Osteoblast (primary cell): ENCODE results near the gene LAMP5. TPM values are rescaled to one million over a fixed set of nuclear protein-coding genes. Genes with fewer than 3 reads are reported as not detected.
A peak's percentile ranks its signal among the peaks of the same experiment; 100 is the strongest.

ENCODE experiments used
- DNase-seq: peaks from one replicate; pipeline ENCODE4 v3.0.0; 2011; ENCODE audit warnings: low spot score, mixed read lengths; ENCODE audit not compliant: insufficient read length; ENCODE audit errors: missing footprints
- H2AFZ ChIP-seq: 2 replicates; pipeline ENCODE4 v1.6.0; 2011; ENCODE audit warnings: mild to moderate bottlenecking, low read length
- H3K27ac ChIP-seq: 2 replicates; pipeline ENCODE4 v1.5.1; 2011; ENCODE audit warnings: mild to moderate bottlenecking, low read depth, low read length, moderate library complexity
- H3K27me3 ChIP-seq: 2 replicates; pipeline ENCODE4 v1.6.0; 2012; ENCODE audit warnings: mild to moderate bottlenecking, control low read depth, inconsistent platforms, low read length, moderate library complexity; ENCODE audit not compliant: insufficient read depth
- H3K36me3 ChIP-seq: 2 replicates; pipeline ENCODE4 v1.5.1; 2011; ENCODE audit warnings: mild to moderate bottlenecking, low read length, control low read depth, moderate library complexity; ENCODE audit not compliant: insufficient read depth
- H3K4me1 ChIP-seq: 2 replicates; pipeline ENCODE4 v1.5.1; 2011; ENCODE audit warnings: mild to moderate bottlenecking, low read length, control low read depth, moderate library complexity; ENCODE audit not compliant: insufficient read depth
- H3K4me2 ChIP-seq: 2 replicates; pipeline ENCODE4 v1.6.0; 2011; ENCODE audit warnings: mild to moderate bottlenecking, low read length; ENCODE audit not compliant: insufficient read depth
- H3K4me3 ChIP-seq: fragments of 200-600 bp; sonication (generic); 3 replicates; pipeline ENCODE4 v1.5.1; 2012; ENCODE audit warnings: mild to moderate bottlenecking, low read length, inconsistent platforms; ENCODE audit not compliant: insufficient read depth
- H3K79me2 ChIP-seq: 2 replicates; pipeline ENCODE4 v1.6.0; 2012; ENCODE audit warnings: mild to moderate bottlenecking, low read length, control low read depth, inconsistent platforms; ENCODE audit not compliant: insufficient read depth
- H3K9me3 ChIP-seq: 2 replicates; pipeline ENCODE4 v1.5.1; 2011; ENCODE audit warnings: low read depth, low read length, control low read depth
- H4K20me1 ChIP-seq: 2 replicates; pipeline ENCODE4 v1.6.0; 2012; ENCODE audit warnings: mild to moderate bottlenecking, low read length, control low read depth; ENCODE audit not compliant: insufficient read depth
- CTCF ChIP-seq: IDR thresholded peaks from 2 replicates; pipeline ENCODE4 v1.5.1; 2011; ENCODE audit warnings: mild to moderate bottlenecking, low read depth, low read length, moderate library complexity; ENCODE audit errors: extremely low read depth
- total RNA-seq: library from RNA; depleted of rRNA; stranded (reverse); fragments of >200 nt; gene quantifications from 2 replicates; pipeline ENCODE4 v1.2.3, GENCODE V29; 2012

Gene LAMP5
- total RNA-seq, 1 donor = under 0.01 TPM

- no peaks in the 10 kb centered on the region for H3K79me2 ChIP-seq
- TF ChIP-seq CTCF = no peak
- no peak overlapping the region for H3K27ac ChIP-seq
- no peaks in the 10 kb centered on the region for H3K9me3 ChIP-seq
- peak overlapping the region; percentile 3 for H3K4me3 ChIP-seq
- peaks cover 10% of the 10 kb centered on the region for H3K4me1 ChIP-seq
- H2AFZ ChIP-seq = no peak overlapping the region
- peaks cover 58% of the 10 kb centered on the region for H3K27me3 ChIP-seq
- no peaks in the 10 kb centered on the region for H3K36me3 ChIP-seq
- no peaks in the 10 kb centered on the region for H4K20me1 ChIP-seq
- DNase-seq = no peak
- H3K4me2 ChIP-seq = peak overlapping the region; percentile 8
Observed at GRCh38 chr20:9508240-9508661, 6.1 kb upstream of the LAMP5 start.

GRCh38 chr20:9508696-9509178 is 5.7 kb upstream of the LAMP5 start:
- H3K27ac ChIP-seq = no peak overlapping the region
- no peak for TF ChIP-seq CTCF
- no peaks in the 10 kb centered on the region for H3K36me3 ChIP-seq
- H3K4me2 ChIP-seq = no peak overlapping the region
- no peaks in the 10 kb centered on the region for H3K9me3 ChIP-seq
- no peak for DNase-seq
- no peak overlapping the region for H2AFZ ChIP-seq
- peaks cover 5% of the 10 kb centered on the region for H3K4me1 ChIP-seq
- no peaks in the 10 kb centered on the region for H3K79me2 ChIP-seq
- H3K4me3 ChIP-seq = no peak overlapping the region
- peaks cover 63% of the 10 kb centered on the region for H3K27me3 ChIP-seq
- no peaks in the 10 kb centered on the region for H4K20me1 ChIP-seq

- TF ChIP-seq CTCF = no peak
- Histone ChIP-seq H3K4me2 (no peak overlapping the region), H3K36me3 (no peaks in the 10 kb centered on the region), H3K27ac (no peak overlapping the region), H4K20me1 (no peaks in the 10 kb centered on the region), H3K9me3 (no peaks in the 10 kb centered on the region), H3K79me2 (no peaks in the 10 kb centered on the region), H2AFZ (no peak overlapping the region), H3K4me1 (peaks cover under 1% of the 10 kb centered on the region), H3K4me3 (no peak overlapping the region), H3K27me3 (peaks cover 68% of the 10 kb centered on the region)
- peak; percentile 74 for DNase-seq
Observed at GRCh38 chr20:9509246-9509645, 5.1 kb upstream of the LAMP5 start.

- H3K4me2 ChIP-seq = no peak overlapping the region
- peaks cover 84% of the 10 kb centered on the region for H3K27me3 ChIP-seq
- H3K36me3 ChIP-seq = no peaks in the 10 kb centered on the region
- H3K4me1 ChIP-seq = peaks cover 6% of the 10 kb centered on the region
- DNase-seq = no peak
- no peak overlapping the region for H3K27ac ChIP-seq
- H2AFZ ChIP-seq = no peak overlapping the region
- no peak overlapping the region for H3K4me3 ChIP-seq
- no peak for TF ChIP-seq CTCF
- no peaks in the 10 kb centered on the region for H3K79me2 ChIP-seq
- H4K20me1 ChIP-seq = no peaks in the 10 kb centered on the region
- H3K9me3 ChIP-seq = no peaks in the 10 kb centered on the region
Observed at GRCh38 chr20:9510911-9511310, 3.5 kb upstream of the LAMP5 start.
